ENCODE data around the gene C4orf17. TPM values are rescaled to one million over a fixed set of nuclear protein-coding genes. Genes with fewer than 3 reads are reported as not detected.
"Not testable (repeated sequence)": the region's sequence is repeated elsewhere in the genome, so short reads cannot be mapped to it uniquely, and the experiment has no call there.

The C4orf17 gene
- total RNA-seq, 2 experiments from 2014 or later, result not detected

DNA sequence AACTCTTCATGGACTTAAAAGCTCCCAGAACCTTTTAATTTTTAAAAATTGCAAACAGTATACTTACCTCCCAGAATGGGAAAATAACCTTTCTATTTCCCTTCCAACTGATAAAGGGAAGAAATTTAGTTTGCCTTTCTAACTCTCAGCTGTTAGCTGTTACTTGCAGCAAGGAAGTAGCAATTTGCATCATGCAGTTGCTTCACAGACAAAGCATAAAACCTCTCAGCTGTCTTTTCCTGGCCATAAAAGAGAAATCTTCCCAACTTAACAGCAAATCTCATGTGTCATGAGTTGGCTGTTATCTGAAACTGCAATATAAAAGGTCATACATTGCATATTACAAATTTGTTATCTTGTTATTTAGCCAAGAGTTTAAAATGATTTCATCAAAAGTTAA, 18.4 kb downstream of the C4orf17 start:
- no peaks in the 10 kb centered on the region for H3K4me1 ChIP-seq (ENCODE audit: insufficient read depth, low read length, poor library complexity, severe bottlenecking)
- intact Hi-C loops (cut with micrococcal nuclease; ENCODE audit: unreplicated experiment), result no loop called here
- H3K27ac ChIP-seq (ENCODE audit: low read depth, low read length, poor library complexity, severe bottlenecking), result no peak overlapping the region
- no peak overlapping the region for H2AFZ ChIP-seq (ENCODE audit: low read length)
- no peaks in the 10 kb centered on the region for H3K79me2 ChIP-seq (ENCODE audit: insufficient read depth, low read depth, low read length)
- no peaks in the 10 kb centered on the region for H3K9me2 ChIP-seq (ENCODE audit: insufficient read depth, low read length)
- H3K36me3 ChIP-seq (ENCODE audit: insufficient read depth, low read length), result no peaks in the 10 kb centered on the region
- ChIA-PET CTCF (ENCODE audit: unreplicated experiment) (no interaction called here), POLR2A (no interaction called here)
- no peak for DNase-seq (ENCODE audit: low spot score)
- H3K4me2 ChIP-seq (ENCODE audit: low read length), result no peak overlapping the region
- no peaks in the 10 kb centered on the region for H3K9me3 ChIP-seq (ENCODE audit: low read length)
- no peaks in the 10 kb centered on the region for H4K20me1 ChIP-seq (ENCODE audit: insufficient read depth, low read length)
- BruUV-seq (replicated peaks), result no TSS peak
- no peak for TF ChIP-seq EZH2phosphoT487 (IDR thresholded peaks at IDR 0.05; ENCODE audit: borderline replicate concordance, low read depth, low read length)
- TF ChIP-seq, protein P1, sequence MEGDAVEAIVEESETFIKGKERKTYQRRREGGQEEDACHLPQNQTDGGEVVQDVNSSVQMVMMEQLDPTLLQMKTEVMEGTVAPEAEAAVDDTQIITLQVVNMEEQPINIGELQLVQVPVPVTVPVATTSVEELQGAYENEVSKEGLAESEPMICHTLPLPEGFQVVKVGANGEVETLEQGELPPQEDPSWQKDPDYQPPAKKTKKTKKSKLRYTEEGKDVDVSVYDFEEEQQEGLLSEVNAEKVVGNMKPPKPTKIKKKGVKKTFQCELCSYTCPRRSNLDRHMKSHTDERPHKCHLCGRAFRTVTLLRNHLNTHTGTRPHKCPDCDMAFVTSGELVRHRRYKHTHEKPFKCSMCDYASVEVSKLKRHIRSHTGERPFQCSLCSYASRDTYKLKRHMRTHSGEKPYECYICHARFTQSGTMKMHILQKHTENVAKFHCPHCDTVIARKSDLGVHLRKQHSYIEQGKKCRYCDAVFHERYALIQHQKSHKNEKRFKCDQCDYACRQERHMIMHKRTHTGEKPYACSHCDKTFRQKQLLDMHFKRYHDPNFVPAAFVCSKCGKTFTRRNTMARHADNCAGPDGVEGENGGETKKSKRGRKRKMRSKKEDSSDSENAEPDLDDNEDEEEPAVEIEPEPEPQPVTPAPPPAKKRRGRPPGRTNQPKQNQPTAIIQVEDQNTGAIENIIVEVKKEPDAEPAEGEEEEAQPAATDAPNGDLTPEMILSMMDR (conservative IDR thresholded peaks at IDR 0.05; ENCODE audit: low read length), result no peak
- H3K4me3 ChIP-seq (ENCODE audit: low read depth, low read length, poor library complexity, severe bottlenecking), result no peak overlapping the region

DNA sequence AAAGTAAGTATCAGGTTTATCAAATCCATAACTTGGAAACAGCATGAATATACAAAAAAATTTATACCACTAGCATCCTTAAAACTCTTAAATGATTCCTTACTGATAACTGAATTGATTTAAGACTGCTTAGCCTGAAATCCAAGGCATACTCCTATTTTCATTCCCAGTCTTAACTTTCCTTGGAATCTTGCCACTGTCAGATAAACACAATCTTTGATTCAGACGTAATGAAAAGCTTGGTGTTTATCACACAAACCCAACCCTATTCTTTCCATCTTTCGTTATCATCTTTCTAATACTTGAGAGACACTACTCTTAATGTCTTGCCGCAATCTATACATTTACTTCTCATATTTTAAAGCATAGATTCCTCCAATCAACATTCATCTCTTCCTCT, 19.1 kb downstream of the C4orf17 start:
- intact Hi-C loops (cut with micrococcal nuclease; ENCODE audit: unreplicated experiment), result no loop called here
- BruUV-seq (replicated peaks), result no TSS peak
- no peaks in the 10 kb centered on the region for H3K4me1 ChIP-seq (ENCODE audit: insufficient read depth, low read length, poor library complexity, severe bottlenecking)
- no peaks in the 10 kb centered on the region for H3K36me3 ChIP-seq (ENCODE audit: insufficient read depth, low read length)
- CTCF ChIA-PET (ENCODE audit: unreplicated experiment), result no interaction called here
- no peaks in the 10 kb centered on the region for H3K9me2 ChIP-seq (ENCODE audit: insufficient read depth, low read length)
- H2AFZ ChIP-seq (ENCODE audit: low read length), result no peak overlapping the region
- no peak overlapping the region for H3K27ac ChIP-seq (ENCODE audit: low read depth, low read length, poor library complexity, severe bottlenecking)
- H3K4me2 ChIP-seq (ENCODE audit: low read length), result no peak overlapping the region
- H3K9me3 ChIP-seq (ENCODE audit: low read length), result no peaks in the 10 kb centered on the region
- H3K79me2 ChIP-seq (ENCODE audit: insufficient read depth, low read depth, low read length), result no peaks in the 10 kb centered on the region
- no peak for DNase-seq (ENCODE audit: low spot score)
- no peak overlapping the region for H3K4me3 ChIP-seq (ENCODE audit: low read depth, low read length, poor library complexity, severe bottlenecking)
- no peaks in the 10 kb centered on the region for H4K20me1 ChIP-seq (ENCODE audit: insufficient read depth, low read length)
- POLR2A ChIA-PET, result no interaction called here
- TF ChIP-seq, protein P1 (conservative IDR thresholded peaks at IDR 0.05; ENCODE audit: low read length), result no peak
- no peak for TF ChIP-seq EZH2phosphoT487 (IDR thresholded peaks at IDR 0.05; ENCODE audit: borderline replicate concordance, low read depth, low read length)

- H3K4me2 ChIP-seq (ENCODE audit: low read length); H3K27ac ChIP-seq (ENCODE audit: low read depth, low read length, poor library complexity, severe bottlenecking); H3K79me2 ChIP-seq (ENCODE audit: insufficient read depth, low read depth, low read length); H2AFZ ChIP-seq (ENCODE audit: low read length); BruUV-seq (replicated peaks); H3K4me3 ChIP-seq (ENCODE audit: low read depth, low read length, poor library complexity, severe bottlenecking); CTCF ChIA-PET (ENCODE audit: unreplicated experiment); intact Hi-C loops (cut with micrococcal nuclease; ENCODE audit: unreplicated experiment); H3K4me1 ChIP-seq (ENCODE audit: insufficient read depth, low read length, poor library complexity, severe bottlenecking); DNase-seq (ENCODE audit: low spot score); H3K36me3 ChIP-seq (ENCODE audit: insufficient read depth, low read length); H3K9me2 ChIP-seq (ENCODE audit: insufficient read depth, low read length); H4K20me1 ChIP-seq (ENCODE audit: insufficient read depth, low read length); H3K9me3 ChIP-seq (ENCODE audit: low read length): not testable (repeated sequence)
- POLR2A ChIA-PET, result interaction anchor here (1.6 kb wide), 1 partner anchor 10 kb away, joined by 4 read pairs; no protein-coding TSS in a partner anchor
These were observed 23.9 kb downstream of the C4orf17 start for GRCh38 chr4:99534699-99535098.
